NCI-H2227 (cell line): ENCODE measurements around the gene DHCR24.

Experiments used
- DNase-seq: peaks from one replicate; lab custom pipeline; 2025; ENCODE audit not compliant: unreplicated experiment; lab: John Stamatoyannopoulos, UW

The DHCR24 gene

DNA sequence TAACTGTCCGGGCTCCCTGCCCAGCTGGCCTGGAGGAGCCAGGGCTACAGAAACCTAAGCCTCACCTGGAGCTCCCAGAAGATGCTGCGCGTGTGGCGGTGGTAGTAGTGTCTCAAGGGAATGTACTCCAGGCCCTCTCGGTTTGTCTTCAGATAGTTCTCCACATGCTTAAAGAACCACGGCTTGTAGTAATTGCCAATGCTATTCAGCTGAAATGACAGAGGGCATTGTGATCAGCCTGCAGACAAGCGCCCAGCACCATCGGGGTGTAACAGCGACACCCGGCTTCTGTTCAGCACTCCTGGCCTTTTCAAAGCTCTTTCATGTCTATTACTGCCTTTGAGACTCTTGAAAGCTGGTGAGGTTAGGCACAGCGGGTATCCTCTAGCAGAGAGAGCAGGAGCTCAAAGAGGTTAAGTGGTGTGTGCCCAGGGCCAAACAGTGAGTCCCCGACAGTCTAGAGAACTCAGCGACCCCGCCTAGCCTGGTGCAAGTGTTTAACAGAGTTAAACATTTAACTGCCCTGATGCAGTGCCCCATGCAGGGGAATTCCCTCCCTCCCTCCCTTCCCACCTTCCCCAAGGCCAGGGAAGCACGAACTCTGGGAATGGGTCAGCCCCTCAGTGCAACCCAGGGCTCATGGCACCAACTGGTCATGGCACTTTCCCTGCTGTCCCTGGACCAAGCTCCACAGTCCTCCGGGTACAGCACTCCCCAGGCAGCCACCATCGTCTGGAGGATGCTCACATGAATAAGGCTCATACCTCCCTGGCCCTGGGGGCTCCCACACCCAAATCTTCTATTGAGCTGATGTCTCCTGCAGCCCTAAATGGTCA, 21.5 kb downstream of the DHCR24 start:
- peak; percentile 68 for DNase-seq

GRCh38 chr1:54864460-54865208, 22.4 kb downstream of the DHCR24 start:
- DNase-seq = no peak

- DNase-seq = no peak
Observed at GRCh38 chr1:54863267-54863665, 23.7 kb downstream of the DHCR24 start.

DNA sequence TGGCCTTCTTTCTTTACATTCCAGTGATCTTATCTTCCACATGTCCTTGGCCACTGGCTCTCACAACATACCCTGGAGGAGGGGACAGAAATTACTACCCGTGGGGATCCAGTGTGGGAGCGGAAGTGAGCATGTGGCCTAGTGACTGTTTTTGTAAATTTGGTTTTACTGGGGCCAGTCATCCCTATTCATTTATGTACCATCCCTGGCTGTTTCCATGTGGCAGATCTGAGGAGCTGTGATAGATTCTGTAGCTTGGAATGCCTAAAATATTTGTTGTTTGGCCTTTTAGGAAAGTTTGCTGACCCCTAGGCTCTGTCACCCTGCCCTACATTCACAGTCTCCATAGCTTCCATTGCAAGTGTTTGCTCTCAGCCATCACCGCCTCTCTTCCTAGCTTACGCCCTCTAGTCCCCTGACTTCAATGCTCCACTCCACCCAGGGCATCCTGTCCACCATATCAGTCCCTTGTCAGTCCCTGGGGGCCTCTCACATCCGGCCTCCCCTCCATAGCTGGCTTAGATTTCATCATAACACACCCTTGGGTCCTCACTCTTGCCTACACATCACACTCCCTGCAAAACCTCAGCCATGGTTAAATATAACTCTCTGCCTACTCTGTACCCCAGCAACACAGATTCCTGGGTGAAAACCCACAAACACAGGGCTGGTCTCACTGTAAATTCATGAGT, 25.8 kb downstream of the DHCR24 start:
- DNase-seq = no peak

- DNase-seq = no peak
Observed at GRCh38 chr1:54859700-54860391, 27.1 kb downstream of the DHCR24 start.

DNA sequence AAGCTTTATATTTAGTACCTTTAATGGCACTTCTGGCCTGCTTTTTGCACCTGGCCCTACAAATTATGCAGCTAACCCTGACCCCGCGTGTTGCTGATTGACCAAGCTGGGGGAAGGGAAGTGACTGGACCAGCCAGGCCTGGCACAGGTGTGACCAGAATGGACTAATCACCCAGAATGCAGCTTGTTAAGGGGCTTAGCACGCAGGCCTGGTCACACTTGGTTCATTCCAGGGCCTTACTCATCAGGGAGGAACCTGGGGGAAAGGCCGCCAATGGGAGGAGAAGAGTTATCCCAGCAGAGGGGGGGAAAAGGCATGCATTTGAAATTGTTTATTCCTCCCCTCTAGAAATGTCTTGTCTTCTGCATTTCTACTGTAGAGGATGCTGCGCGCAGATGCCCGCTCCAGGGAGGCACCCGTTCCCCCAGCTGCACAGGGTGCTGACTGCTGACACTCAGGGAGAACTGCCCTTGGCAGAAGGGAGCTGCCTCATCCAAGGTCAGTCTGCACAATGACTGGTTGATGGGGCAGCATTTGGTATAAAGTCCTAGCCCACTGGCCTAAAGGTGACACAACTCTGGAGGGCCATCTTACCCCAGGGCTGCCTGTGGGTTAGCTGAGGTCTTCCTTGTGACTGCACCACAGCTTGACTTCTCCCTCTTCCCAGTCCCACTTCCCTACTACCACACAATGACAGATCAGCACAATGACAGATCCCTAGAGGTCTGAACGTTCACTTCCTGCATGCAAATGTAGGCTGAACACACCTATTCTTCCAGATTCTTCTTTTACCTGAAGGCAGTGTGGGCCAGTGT, 29.0 kb downstream of the DHCR24 start:
- DNase-seq = no peak

DNA sequence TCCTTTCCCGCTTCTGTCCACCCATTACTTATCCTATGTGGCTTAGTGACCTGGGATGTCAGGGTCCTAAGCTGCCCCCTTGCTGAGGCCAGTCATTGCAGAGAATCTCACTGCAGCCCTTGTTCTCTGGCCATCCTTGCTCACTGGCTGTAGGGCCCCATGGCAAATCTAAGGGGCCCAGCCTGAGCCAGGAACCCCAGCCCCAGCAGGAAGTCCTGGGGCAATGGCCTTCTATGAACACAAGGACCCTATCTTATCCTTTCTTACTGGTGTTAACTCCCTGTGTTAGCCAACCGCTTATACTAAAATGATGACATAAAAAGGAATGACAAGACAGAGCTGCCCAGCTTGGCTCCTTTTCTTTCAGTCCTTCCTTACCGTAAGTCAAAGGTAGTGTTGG, 29.9 kb downstream of the DHCR24 start:
- no peak for DNase-seq

DNA sequence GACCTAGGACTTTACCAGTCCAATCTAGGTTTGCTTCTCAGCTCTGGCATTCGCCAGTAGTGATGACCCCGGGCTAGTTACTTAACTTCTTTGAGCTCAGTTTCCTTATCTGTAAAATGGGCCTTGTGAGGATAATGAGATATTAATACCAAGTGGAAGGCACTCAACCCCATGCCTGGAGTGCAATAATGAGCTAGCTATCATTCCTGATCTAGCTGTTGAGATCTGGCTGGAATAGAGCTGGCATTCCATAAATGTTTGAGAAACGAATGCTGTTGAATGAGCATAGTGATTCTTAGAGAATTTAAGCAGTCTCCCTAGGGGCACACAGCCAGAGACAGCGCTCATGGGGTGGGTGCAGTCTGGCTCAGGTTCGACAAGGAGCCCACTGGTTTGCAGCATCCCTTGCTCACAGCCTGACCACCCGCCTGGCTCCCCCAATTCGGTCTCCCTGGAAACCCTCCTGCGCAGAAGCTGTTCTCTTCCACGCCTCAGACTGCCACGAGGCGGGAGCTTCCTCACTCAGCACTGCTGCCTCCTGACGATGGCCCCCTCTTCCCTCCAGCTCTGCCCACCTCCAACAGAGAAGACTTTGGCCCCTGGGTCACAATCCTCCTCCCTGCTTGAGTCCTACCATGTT, 32.5 kb downstream of the DHCR24 start:
- no peak for DNase-seq

- DNase-seq = no peak
Observed at GRCh38 chr1:54853793-54854370, 33.1 kb downstream of the DHCR24 start.

GRCh38 chr1:54853096-54853792, 33.8 kb downstream of the DHCR24 start:
- no peak for DNase-seq

DNA sequence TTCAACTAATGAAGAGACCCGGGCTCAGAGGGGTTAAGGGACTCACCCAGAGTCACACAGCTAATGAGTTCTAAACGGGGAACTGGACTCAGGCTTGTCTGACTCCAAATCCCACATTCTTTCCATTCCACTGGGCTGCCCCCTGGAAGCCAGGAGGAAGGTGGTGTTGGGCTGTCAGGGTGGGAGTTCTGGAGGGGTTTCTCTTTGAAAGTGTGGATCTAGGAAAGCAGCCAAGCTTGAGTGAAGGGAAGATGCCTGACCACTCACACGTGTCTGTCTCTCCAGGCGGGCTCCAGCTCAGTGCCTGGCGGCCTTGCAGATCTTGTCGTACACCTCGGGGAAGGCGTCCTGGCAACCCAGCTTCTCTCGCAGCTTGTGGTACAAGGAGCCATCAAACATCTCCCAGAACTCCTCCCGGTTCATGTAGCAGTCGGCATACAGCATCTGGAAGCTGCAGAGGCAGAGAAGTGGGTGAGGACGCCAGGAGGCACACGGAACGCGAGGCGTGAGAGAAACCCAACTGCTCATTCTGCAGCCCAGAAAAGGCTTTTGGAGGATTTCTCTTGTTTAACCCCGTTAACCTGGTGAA, 35.0 kb downstream of the DHCR24 start:
- DNase-seq = no peak

GRCh38 chr1:54851406-54851805, 35.6 kb downstream of the DHCR24 start:
- no peak for DNase-seq

DNA sequence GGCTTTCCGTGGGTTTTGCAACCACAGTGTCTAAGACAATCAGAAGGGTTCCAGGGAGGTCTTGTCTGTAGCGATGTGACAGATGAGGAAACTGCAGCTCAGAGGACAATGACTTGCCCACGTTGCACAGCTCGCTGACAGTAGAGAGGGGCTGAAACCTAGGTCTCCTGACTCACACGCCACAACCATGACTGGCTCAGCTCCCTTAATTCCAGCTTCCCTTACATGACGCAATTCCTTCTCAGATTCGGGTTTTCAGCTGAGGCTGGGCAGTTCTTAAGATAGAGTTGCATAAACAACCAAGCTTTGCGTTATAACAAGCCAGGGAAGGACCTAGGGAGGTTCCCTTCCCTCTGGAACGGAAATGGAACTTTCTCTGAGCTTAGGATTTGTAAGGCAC, 36.3 kb downstream of the DHCR24 start:
- DNase-seq = no peak

DNA sequence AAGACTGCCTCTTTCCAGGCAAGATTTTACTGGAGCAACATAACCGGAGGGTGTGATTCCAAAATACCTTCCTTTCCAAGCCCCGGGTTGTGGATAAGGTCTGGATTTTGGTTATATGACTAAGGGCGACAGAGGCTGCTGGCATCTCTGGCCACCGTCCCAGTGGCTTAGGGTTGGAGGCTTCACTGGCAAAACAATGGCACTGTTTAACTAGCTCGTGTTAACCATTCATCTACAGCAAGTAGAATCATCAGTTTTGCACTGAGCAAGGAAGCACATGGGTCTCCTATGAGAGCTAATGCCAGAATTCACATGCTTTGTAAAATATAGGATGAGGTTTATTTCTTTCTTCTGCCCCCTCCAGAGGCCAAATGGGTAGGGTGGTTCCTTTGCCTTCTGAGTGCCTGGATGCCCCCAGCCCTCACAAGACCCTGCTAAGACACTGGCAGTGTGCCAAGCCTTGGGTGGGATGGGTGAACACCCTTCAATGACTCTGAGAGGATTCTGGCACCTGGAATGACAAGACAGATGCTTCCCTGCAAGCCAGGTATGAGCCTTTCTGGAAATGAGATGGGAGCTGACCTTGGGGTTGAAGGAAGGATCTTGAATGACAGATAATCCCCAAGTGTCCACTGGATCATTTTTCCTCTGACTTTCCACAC, 36.8 kb downstream of the DHCR24 start:
- no peak for DNase-seq

- DNase-seq = no peak
Observed at GRCh38 chr1:54849219-54850068, 37.6 kb downstream of the DHCR24 start.

GRCh38 chr1:54848134-54848948, 38.7 kb downstream of the DHCR24 start:
- DNase-seq = no peak
